ENCODE results near the gene ITGB2. TPM values are rescaled to one million over a fixed set of nuclear protein-coding genes. Genes with fewer than 3 reads are reported as not detected.
A peak's percentile ranks its signal among the peaks of the same experiment; 100 is the strongest.

The ITGB2 gene
- total and polyA plus RNA-seq, 2 donors from 2014 or later, result 9.5 to 111 TPM

DNA sequence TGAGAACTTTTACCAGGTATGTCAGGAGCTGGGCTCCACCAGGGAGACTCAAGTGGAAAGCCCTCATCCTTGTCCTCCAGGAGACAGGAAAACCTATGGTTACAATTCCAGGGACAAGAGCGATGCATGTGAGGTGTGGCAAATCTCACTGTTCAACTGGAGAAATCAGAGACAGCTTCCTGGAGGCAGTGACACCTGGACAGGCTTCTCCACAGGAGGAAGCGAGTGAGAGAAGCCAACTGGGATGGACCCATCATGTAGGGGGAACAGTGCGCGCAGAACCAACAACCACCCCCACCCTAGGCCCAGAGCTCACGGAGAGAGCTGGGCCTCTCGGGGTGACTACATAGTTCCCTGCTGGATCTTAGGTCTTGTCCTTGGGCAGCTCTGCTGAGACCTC, 13.6 kb upstream of the ITGB2 start:
- H3K9ac ChIP-seq (ENCODE audit: low read length in 3 of 3), result no peak overlapping the region
- H3K27me3 ChIP-seq (ENCODE audit: control insufficient read depth, insufficient read depth, low read length), result peaks cover 4% of the 10 kb centered on the region
- H3K27ac ChIP-seq (ENCODE audit: low read depth in 2 of 2, low read length in 2 of 2), result no peak overlapping the region
- no peaks in the 10 kb centered on the region for H3K36me3 ChIP-seq (ENCODE audit: control insufficient read depth in 2 of 3, insufficient read depth in 3 of 3, low read length in 3 of 3)
- H3K9me3 ChIP-seq (ENCODE audit: control insufficient read depth in 2 of 3, insufficient read depth in 1 of 3, low read length in 3 of 3), result no peaks in the 10 kb centered on the region
- H3K4me3 ChIP-seq (ENCODE audit: low read length in 3 of 3), result no peak overlapping the region
- no peak for FAIRE-seq
- TF ChIP-seq, protein P1, sequence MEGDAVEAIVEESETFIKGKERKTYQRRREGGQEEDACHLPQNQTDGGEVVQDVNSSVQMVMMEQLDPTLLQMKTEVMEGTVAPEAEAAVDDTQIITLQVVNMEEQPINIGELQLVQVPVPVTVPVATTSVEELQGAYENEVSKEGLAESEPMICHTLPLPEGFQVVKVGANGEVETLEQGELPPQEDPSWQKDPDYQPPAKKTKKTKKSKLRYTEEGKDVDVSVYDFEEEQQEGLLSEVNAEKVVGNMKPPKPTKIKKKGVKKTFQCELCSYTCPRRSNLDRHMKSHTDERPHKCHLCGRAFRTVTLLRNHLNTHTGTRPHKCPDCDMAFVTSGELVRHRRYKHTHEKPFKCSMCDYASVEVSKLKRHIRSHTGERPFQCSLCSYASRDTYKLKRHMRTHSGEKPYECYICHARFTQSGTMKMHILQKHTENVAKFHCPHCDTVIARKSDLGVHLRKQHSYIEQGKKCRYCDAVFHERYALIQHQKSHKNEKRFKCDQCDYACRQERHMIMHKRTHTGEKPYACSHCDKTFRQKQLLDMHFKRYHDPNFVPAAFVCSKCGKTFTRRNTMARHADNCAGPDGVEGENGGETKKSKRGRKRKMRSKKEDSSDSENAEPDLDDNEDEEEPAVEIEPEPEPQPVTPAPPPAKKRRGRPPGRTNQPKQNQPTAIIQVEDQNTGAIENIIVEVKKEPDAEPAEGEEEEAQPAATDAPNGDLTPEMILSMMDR (IDR thresholded peaks at IDR 0.05; ENCODE audit: borderline replicate concordance, extremely low read depth, insufficient read depth), result no peak
- intact Hi-C loops (cut with DNase I), result no loop called here
- peak in 1 of 5 donors; percentile 26 for DNase-seq
- peaks cover 0 to 15% (median 0%) of the 10 kb centered on the region in 3 donors for H3K4me1 ChIP-seq (ENCODE audit: control insufficient read depth in 2 of 3, insufficient read depth in 2 of 3, low read depth in 1 of 3, low read length in 3 of 3)

DNA sequence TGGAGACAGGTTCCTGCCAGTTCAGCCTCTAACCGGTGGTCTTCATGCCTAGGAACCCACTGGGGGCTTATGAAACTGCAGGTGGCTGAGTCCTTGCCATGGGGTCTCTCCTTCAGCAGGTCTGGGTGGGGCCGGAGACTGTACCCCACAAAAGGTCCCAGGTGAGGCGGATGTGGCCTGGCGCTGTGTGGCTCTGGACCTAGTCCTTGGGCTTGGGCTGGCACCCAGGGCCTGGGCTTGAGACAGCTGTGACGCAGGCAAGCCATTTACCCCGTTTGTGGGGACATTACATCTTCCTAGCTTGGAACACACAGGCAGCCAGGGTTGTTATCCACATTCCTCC, 13.2 kb upstream of the ITGB2 start:
- H3K36me3 ChIP-seq (ENCODE audit: control insufficient read depth in 2 of 3, insufficient read depth in 3 of 3, low read length in 3 of 3), result no peaks in the 10 kb centered on the region
- FAIRE-seq, result no peak
- H3K9me3 ChIP-seq (ENCODE audit: control insufficient read depth in 2 of 3, insufficient read depth in 1 of 3, low read length in 3 of 3), result no peaks in the 10 kb centered on the region
- peaks cover 4% of the 10 kb centered on the region for H3K27me3 ChIP-seq (ENCODE audit: control insufficient read depth, insufficient read depth, low read length)
- no peak overlapping the region for H3K4me3 ChIP-seq (ENCODE audit: low read length in 3 of 3)
- no peak overlapping the region for H3K9ac ChIP-seq (ENCODE audit: low read length in 3 of 3)
- peaks cover 0 to 11% (median 0%) of the 10 kb centered on the region in 3 donors for H3K4me1 ChIP-seq (ENCODE audit: control insufficient read depth in 2 of 3, insufficient read depth in 2 of 3, low read depth in 1 of 3, low read length in 3 of 3)
- DNase-seq, result peak in 1 of 5 donors; percentile 56
- intact Hi-C loops (cut with DNase I), result no loop called here
- H3K27ac ChIP-seq (ENCODE audit: low read depth in 2 of 2, low read length in 2 of 2), result no peak overlapping the region
- TF ChIP-seq, protein P1 (IDR thresholded peaks at IDR 0.05; ENCODE audit: borderline replicate concordance, extremely low read depth, insufficient read depth), result no peak

DNA sequence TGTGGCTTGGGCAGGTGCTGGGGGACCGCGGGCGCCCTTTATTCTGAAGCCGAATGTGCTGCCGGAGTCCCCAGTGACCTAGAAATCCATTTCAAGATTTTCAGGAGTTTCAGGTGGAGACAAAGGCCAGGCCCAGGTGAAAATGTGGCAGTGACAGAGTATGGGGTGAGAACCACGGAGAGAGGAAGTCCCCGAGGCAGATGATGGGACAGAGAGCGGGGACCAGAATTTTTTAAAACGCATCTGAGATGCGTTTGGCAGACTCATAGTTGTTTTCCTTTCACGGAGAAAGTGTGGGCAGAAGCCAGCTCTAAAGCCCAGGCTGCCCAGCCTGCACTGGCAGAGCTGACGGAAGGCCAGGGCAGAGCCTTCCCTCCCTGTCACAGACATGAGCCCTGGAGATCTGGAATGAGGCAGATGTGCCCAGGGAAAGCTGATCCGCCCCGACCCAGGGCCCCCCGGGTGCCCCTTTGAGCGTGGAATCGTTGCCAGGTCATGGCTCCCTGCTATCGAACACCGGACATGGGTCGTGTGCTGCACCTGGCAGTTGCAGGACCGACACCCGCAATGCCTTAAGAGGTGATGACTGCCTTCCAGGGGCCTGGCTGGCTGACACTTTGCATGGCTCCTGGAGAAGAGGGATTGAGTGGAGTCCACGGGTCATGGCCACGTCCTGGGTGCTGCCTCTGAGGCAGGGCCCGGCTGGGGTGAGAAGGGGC, 12.7 kb upstream of the ITGB2 start:
- TF ChIP-seq, protein P1 (IDR thresholded peaks at IDR 0.05; ENCODE audit: borderline replicate concordance, extremely low read depth, insufficient read depth), result no peak
- H3K9me3 ChIP-seq (ENCODE audit: control insufficient read depth in 2 of 3, insufficient read depth in 1 of 3, low read length in 3 of 3), result no peaks in the 10 kb centered on the region
- H3K9ac ChIP-seq (ENCODE audit: low read length in 3 of 3), result no peak overlapping the region
- H3K27me3 ChIP-seq (ENCODE audit: control insufficient read depth, insufficient read depth, low read length), result peaks cover 4% of the 10 kb centered on the region
- no peak overlapping the region for H3K27ac ChIP-seq (ENCODE audit: low read depth in 2 of 2, low read length in 2 of 2)
- FAIRE-seq (no peak), DNase-seq (peak in 1 of 5 donors; percentile 62)
- no peak overlapping the region for H3K4me3 ChIP-seq (ENCODE audit: low read length in 3 of 3)
- intact Hi-C loops (cut with DNase I), result no loop called here
- no peaks in the 10 kb centered on the region for H3K36me3 ChIP-seq (ENCODE audit: control insufficient read depth in 2 of 3, insufficient read depth in 3 of 3, low read length in 3 of 3)
- H3K4me1 ChIP-seq (ENCODE audit: control insufficient read depth in 2 of 3, insufficient read depth in 2 of 3, low read depth in 1 of 3, low read length in 3 of 3), result peaks cover 0 to 10% (median 0%) of the 10 kb centered on the region in 3 donors

Data from kidney (tissue), 14 donors.